Measurements from ENCODE around the gene THOC2.
"Not testable (repeated sequence)": the region's sequence is repeated elsewhere in the genome, so short reads cannot be mapped to it uniquely, and the experiment has no call there.

Gene THOC2

GRCh38 chrX:123736333-123736921 lies 3.6 kb upstream of the THOC2 start:
- DNase-seq, result no peak

GRCh38 chrX:123735137-123735536 lies 2.3 kb upstream of the THOC2 start:
- not testable (repeated sequence) for DNase-seq

- DNase-seq, result not testable (repeated sequence)
These were observed 1.2 kb upstream of the THOC2 start for GRCh38 chrX:123734079-123734478.

- DNase-seq, result peak; percentile 5
These were observed 724 bp downstream of the THOC2 start for GRCh38 chrX:123731987-123732669.

GRCh38 chrX:123731258-123731986 lies 1.4 kb downstream of the THOC2 start:
- DNase-seq, result peak; percentile 14

- no peak for DNase-seq
These were observed 4.3 kb downstream of the THOC2 start for GRCh38 chrX:123728554-123728953.

GRCh38 chrX:123728016-123728415 lies 4.8 kb downstream of the THOC2 start:
- no peak for DNase-seq

- DNase-seq, result not testable (repeated sequence)
These were observed 10.7 kb downstream of the THOC2 start for GRCh38 chrX:123722193-123722592.

- DNase-seq, result no peak
These were observed 12.4 kb downstream of the THOC2 start for GRCh38 chrX:123720486-123720885.

- DNase-seq, result no peak
These were observed 19.0 kb downstream of the THOC2 start for GRCh38 chrX:123713841-123714240.

GRCh38 chrX:123713434-123713833 lies 19.4 kb downstream of the THOC2 start:
- no peak for DNase-seq

GRCh38 chrX:123711201-123711600 lies 21.7 kb downstream of the THOC2 start:
- not testable (repeated sequence) for DNase-seq

- no peak for DNase-seq
These were observed 28.1 kb downstream of the THOC2 start for GRCh38 chrX:123704781-123705180.

- DNase-seq, result no peak
These were observed 33.8 kb downstream of the THOC2 start for GRCh38 chrX:123698979-123699520.

- DNase-seq, result no peak
These were observed 36.5 kb downstream of the THOC2 start for GRCh38 chrX:123696334-123696733.

GRCh38 chrX:123695242-123695641 lies 37.6 kb downstream of the THOC2 start:
- DNase-seq, result no peak

- DNase-seq, result no peak
These were observed 41.1 kb downstream of the THOC2 start for GRCh38 chrX:123691776-123692175.

- no peak for DNase-seq
These were observed 44.3 kb downstream of the THOC2 start for GRCh38 chrX:123688524-123688923.

- no peak for DNase-seq
These were observed 47.6 kb downstream of the THOC2 start for GRCh38 chrX:123685232-123685631.

GRCh38 chrX:123682186-123682585 lies 50.7 kb downstream of the THOC2 start:
- no peak for DNase-seq

- DNase-seq, result not testable (repeated sequence)
These were observed 53.0 kb downstream of the THOC2 start for GRCh38 chrX:123679733-123680460.

- no peak for DNase-seq
These were observed 57.7 kb downstream of the THOC2 start for GRCh38 chrX:123675154-123675553.

GRCh38 chrX:123673813-123674212 lies 59.0 kb downstream of the THOC2 start:
- DNase-seq, result no peak
